HUES48 (cell line): ENCODE results near the gene SLC6A3.

Experiments used
- H3K27ac ChIP-seq: one replicate; pipeline ENCODE4 v1.7.0; 2013; ENCODE audit warnings: low read depth, low read length, inconsistent platforms
- H3K27me3 ChIP-seq: 2 replicates; pipeline ENCODE4 v1.6.1; 2013; ENCODE audit warnings: mild to moderate bottlenecking, low read length; ENCODE audit not compliant: control insufficient read depth, insufficient read depth
- H3K36me3 ChIP-seq: 2 replicates; pipeline ENCODE4 v1.6.1; 2013; ENCODE audit warnings: low read length; ENCODE audit not compliant: control insufficient read depth, insufficient read depth
- H3K4me1 ChIP-seq: 2 replicates; pipeline ENCODE4 v1.6.1; 2013; ENCODE audit warnings: mild to moderate bottlenecking, low read length; ENCODE audit not compliant: control insufficient read depth, insufficient read depth
- H3K4me3 ChIP-seq: 2 replicates; pipeline ENCODE4 v1.5.1; 2013; ENCODE audit warnings: mild to moderate bottlenecking, low read depth, low read length
- H3K9ac ChIP-seq: 2 replicates; pipeline ENCODE4 v1.6.1; 2013; ENCODE audit warnings: mild to moderate bottlenecking, low read depth, low read length, moderate library complexity
- H3K9me3 ChIP-seq: 2 replicates; pipeline ENCODE4 v1.6.1; 2013; ENCODE audit warnings: low read length; ENCODE audit not compliant: control insufficient read depth, insufficient read depth

Gene SLC6A3

GRCh38 chr5:1388383-1388967 is 56.8 kb downstream of the SLC6A3 start:
- H3K9me3 ChIP-seq, result no peaks in the 10 kb centered on the region
- H3K27me3 ChIP-seq, result peaks cover 53% of the 10 kb centered on the region
- no peaks in the 10 kb centered on the region for H3K36me3 ChIP-seq
- H3K9ac ChIP-seq, result no peak overlapping the region
- H3K27ac ChIP-seq, result no peak overlapping the region
- no peak overlapping the region for H3K4me3 ChIP-seq
- H3K4me1 ChIP-seq, result 0 out of 2 replicates have a peak, but pooled peaks cover 5% of the 10 kb centered on the region

DNA sequence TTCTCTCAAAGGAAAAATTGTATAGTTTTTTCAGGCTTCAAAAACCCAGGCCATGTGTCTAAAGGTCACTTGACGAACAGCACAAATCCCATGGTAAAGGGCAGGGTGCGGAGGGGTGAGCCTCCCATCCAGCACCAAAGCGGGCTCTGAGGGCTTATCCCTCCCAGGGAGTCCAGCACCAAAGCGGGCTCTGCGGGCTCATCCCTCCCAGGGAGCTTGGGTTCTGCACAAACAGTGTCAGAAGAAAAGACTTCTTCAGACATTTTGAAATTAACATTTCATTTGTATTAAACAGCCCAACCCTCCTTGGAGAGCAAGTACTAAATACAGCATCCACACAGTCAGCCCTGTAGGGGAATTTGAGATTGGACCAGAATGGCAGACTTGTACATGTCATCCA is 57.4 kb downstream of the SLC6A3 start:
- no peaks in the 10 kb centered on the region for H3K9me3 ChIP-seq
- no peaks in the 10 kb centered on the region for H3K36me3 ChIP-seq
- H3K27ac ChIP-seq, result no peak overlapping the region
- 0 out of 2 replicates have a peak, but pooled peaks cover 5% of the 10 kb centered on the region for H3K4me1 ChIP-seq
- H3K27me3 ChIP-seq, result peaks cover 53% of the 10 kb centered on the region
- H3K9ac ChIP-seq, result no peak overlapping the region
- no peak overlapping the region for H3K4me3 ChIP-seq

DNA sequence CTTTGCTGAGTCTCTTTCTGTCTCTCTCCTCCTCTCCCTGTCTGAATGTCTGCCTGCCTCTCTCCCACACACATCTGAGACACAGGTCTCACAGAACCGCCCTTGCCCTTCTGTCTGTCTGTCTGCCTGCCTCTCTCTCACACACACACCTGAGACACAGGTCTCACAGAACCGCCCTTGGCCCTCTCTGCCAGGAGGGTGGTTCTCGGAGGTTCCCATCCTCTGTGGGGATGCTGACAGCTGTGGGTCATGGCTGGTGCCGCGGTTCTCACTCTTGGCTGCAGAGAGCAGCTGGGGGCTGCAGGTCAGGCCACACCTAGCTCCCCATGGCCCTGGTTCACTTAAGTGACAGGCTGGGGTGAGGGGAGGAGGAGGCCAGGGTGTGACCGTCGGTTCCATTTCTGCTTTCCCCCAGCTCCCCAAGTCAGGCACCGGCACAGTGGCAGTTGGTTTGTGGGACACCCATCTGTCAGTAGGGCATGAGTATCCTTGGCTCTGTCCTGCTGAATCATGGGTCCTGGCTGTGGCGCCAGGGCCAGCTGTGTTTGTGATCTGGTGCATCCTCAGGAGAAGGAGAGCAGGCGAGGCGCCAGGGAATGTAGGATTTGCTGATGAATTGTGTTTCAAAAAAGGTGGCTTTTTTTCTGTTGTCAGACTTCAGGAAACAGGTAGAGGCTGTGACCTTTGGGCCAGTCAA is 58.0 kb downstream of the SLC6A3 start:
- no peak overlapping the region for H3K9ac ChIP-seq
- peaks cover 53% of the 10 kb centered on the region for H3K27me3 ChIP-seq
- H3K27ac ChIP-seq, result no peak overlapping the region
- H3K9me3 ChIP-seq, result no peaks in the 10 kb centered on the region
- no peaks in the 10 kb centered on the region for H3K36me3 ChIP-seq
- H3K4me1 ChIP-seq, result 0 out of 2 replicates have a peak, but pooled peaks cover 5% of the 10 kb centered on the region
- H3K4me3 ChIP-seq, result no peak overlapping the region

DNA sequence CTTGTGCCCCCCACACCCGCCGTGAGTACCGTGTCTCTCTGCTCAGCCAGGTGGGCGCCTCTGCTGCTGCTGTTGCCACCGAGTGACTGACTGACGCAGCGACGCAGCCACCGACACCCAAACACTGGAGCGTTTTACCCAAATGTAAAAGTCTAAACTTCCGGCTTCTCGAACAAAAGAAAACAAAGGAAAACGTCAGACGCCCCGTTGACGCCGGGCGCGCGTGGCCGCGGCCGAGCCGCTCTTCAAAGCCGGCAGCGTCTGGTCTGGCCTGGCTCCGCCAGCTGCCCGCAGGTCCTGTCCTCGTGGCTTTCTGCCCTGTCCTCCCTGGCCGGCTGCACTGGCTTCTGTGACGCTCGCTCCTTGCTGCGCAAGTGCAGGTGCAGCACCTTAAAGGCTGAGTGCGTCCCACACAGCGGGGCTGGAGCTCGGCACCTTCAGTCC is 58.9 kb downstream of the SLC6A3 start:
- H3K4me3 ChIP-seq, result peak overlapping the region; percentile 73
- peaks cover 58% of the 10 kb centered on the region for H3K27me3 ChIP-seq
- no peak overlapping the region for H3K27ac ChIP-seq
- no peaks in the 10 kb centered on the region for H3K9me3 ChIP-seq
- H3K36me3 ChIP-seq, result no peaks in the 10 kb centered on the region
- peak overlapping the region; percentile 66 for H3K9ac ChIP-seq
- H3K4me1 ChIP-seq, result 0 out of 2 replicates have a peak, but pooled peaks cover 5% of the 10 kb centered on the region

GRCh38 chr5:1385395-1386273 is 59.6 kb downstream of the SLC6A3 start:
- no peak overlapping the region for H3K27ac ChIP-seq
- H3K36me3 ChIP-seq, result no peaks in the 10 kb centered on the region
- H3K4me3 ChIP-seq, result peak overlapping the region; percentile 73
- no peaks in the 10 kb centered on the region for H3K9me3 ChIP-seq
- peak overlapping the region; percentile 66 for H3K9ac ChIP-seq
- H3K4me1 ChIP-seq, result 0 out of 2 replicates have a peak, but pooled peaks cover 7% of the 10 kb centered on the region
- H3K27me3 ChIP-seq, result peaks cover 64% of the 10 kb centered on the region

GRCh38 chr5:1384521-1384920 is 60.7 kb downstream of the SLC6A3 start:
- no peak overlapping the region for H3K9ac ChIP-seq
- 0 out of 2 replicates have a peak, but pooled peaks cover 9% of the 10 kb centered on the region for H3K4me1 ChIP-seq
- no peaks in the 10 kb centered on the region for H3K9me3 ChIP-seq
- no peak overlapping the region for H3K27ac ChIP-seq
- peaks cover 67% of the 10 kb centered on the region for H3K27me3 ChIP-seq
- H3K4me3 ChIP-seq, result no peak overlapping the region
- H3K36me3 ChIP-seq, result no peaks in the 10 kb centered on the region

- Histone ChIP-seq H3K27me3 (peaks cover 69% of the 10 kb centered on the region), H3K36me3 (no peaks in the 10 kb centered on the region), H3K27ac (no peak overlapping the region)
Measured at GRCh38 chr5:1383886-1384401, 61.3 kb downstream of the SLC6A3 start.

DNA sequence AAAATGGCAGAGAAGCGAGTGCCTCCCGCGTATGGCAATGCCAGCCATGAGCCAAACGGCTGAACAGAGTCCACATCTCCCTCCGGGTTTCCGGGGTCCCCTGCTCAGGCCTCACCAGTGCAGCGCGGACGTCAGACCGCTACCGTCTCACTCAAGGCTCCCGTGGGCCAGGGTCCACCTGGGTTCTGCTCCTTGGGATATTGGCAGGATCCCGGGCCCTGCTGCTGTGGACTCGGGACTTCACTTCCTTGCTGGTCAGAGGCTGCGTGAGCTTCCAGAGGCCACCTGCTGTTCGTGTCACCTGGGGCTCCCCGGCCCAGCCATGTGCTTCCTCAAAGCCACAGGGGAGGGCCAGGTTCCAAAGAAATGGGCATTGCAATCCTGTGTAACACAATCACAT is 61.9 kb downstream of the SLC6A3 start:
- Histone ChIP-seq H3K9ac (no peak overlapping the region), H3K27me3 (peaks cover 63% of the 10 kb centered on the region)

More at GRCh38 chr5:1383886-1384401, 61.3 kb downstream of the SLC6A3 start:
- Histone ChIP-seq H3K4me3 (no peak overlapping the region), H3K9ac (no peak overlapping the region), H3K4me1 (0 out of 2 replicates have a peak, but pooled peaks cover 9% of the 10 kb centered on the region), H3K9me3 (no peaks in the 10 kb centered on the region)

GRCh38 chr5:1382248-1382700 is 63.0 kb downstream of the SLC6A3 start:
- no peaks in the 10 kb centered on the region for H3K9me3 ChIP-seq
- H3K9ac ChIP-seq, result no peak overlapping the region
- H3K27me3 ChIP-seq, result peaks cover 52% of the 10 kb centered on the region
- H3K4me3 ChIP-seq, result no peak overlapping the region
- no peak overlapping the region for H3K27ac ChIP-seq
- H3K36me3 ChIP-seq, result no peaks in the 10 kb centered on the region
- 0 out of 2 replicates have a peak, but pooled peaks cover 9% of the 10 kb centered on the region for H3K4me1 ChIP-seq

More for the DNA sequence above, 61.9 kb downstream of the SLC6A3 start:
- H3K36me3 ChIP-seq, result no peaks in the 10 kb centered on the region
- 0 out of 2 replicates have a peak, but pooled peaks cover 9% of the 10 kb centered on the region for H3K4me1 ChIP-seq
- no peak overlapping the region for H3K4me3 ChIP-seq
- H3K9me3 ChIP-seq, result no peaks in the 10 kb centered on the region
- H3K27ac ChIP-seq, result no peak overlapping the region

DNA sequence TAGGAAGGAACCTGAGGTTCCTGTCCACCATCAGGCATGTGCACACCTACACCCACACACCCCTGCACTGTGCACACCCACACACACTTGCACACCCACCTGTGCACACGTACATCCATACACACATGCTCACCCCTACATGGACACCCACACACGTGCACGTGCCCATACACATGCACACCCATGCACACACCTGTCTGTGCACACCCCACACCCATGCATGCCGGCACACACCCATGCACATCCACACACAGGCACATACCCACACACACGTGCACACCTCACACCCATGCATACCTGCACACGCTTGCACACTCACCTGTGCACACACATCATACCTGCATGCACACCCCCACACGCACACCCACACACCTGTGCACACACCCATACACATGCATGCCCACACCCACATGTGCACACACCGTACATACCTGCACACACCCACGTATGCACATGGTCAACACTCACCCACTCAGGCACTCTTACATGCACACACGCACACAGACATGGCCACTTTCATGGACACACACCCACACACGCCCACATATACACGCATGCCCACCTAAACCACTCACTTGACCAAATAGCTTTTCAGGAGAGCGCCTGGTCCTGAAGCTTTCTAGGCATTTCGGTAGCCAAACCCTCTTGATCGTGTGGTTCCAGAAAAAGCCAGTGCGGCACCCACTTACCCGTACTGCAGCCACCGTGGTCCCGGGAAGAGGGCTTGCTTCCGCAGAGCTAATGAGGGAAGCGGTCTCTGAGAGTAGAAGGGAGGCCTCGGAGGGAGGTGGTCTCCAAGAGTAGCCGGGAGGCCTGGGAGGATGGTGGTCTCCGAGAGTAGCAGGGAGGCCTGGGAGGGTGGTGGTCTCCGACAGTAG is 63.6 kb downstream of the SLC6A3 start:
- Histone ChIP-seq H3K9me3 (no peaks in the 10 kb centered on the region), H3K9ac (no peak overlapping the region), H3K4me3 (no peak overlapping the region), H3K27me3 (peaks cover 46% of the 10 kb centered on the region), H3K36me3 (no peaks in the 10 kb centered on the region), H3K27ac (no peak overlapping the region), H3K4me1 (0 out of 2 replicates have a peak, but pooled peaks cover 9% of the 10 kb centered on the region)
